Mesothelial cell of epicardium (in vitro differentiated cells): Measurements from ENCODE around the gene TTLL11. TPM values are rescaled to one million over a fixed set of nuclear protein-coding genes. Genes with fewer than 3 reads are reported as not detected.

Source experiments
- DNase-seq, 2 experiments: peaks; one replicate each; pipeline ENCODE4 v3.0.0; 2021; ENCODE audit warnings: low spot score in 2 of 2; ENCODE audit not compliant: unreplicated experiment in 2 of 2
- H3K27ac Mint-ChIP-seq: 2 replicates; pipeline ENCODE4 v1.8.0; 2021; ENCODE audit warnings: mixed read lengths
- H3K27me3 Mint-ChIP-seq: 2 replicates; pipeline ENCODE4 v1.8.0; 2021; ENCODE audit warnings: low read depth, mixed read lengths
- H3K36me3 Mint-ChIP-seq: 2 replicates; pipeline ENCODE4 v1.8.0; 2021; ENCODE audit warnings: mixed read lengths
- H3K4me1 Mint-ChIP-seq: 2 replicates; pipeline ENCODE4 v1.8.0; 2021; ENCODE audit warnings: mixed read lengths
- H3K4me3 Mint-ChIP-seq: 2 replicates; pipeline ENCODE4 v1.8.0; 2021; ENCODE audit warnings: mild to moderate bottlenecking, moderate library complexity, mixed read lengths
- H3K9me3 Mint-ChIP-seq: 2 replicates; pipeline ENCODE4 v1.8.0; 2021; ENCODE audit warnings: mixed read lengths
- CTCF ChIP-seq: fragments of 200-600 bp; sonication (generic); IDR thresholded peaks from one replicate; pipeline ENCODE4 v1.5.0; 2021; ENCODE audit warnings: antibody characterized with exemption; ENCODE audit not compliant: unreplicated experiment
- total RNA-seq: library from RNA; stranded (reverse); gene quantifications from 3 replicates; pipeline ENCODE4 v1.2.1, GENCODE V29; 2021

Gene TTLL11
- total RNA-seq: 4.8 to 7.2 TPM (median 5.2 TPM) in 3 replicates

DNA sequence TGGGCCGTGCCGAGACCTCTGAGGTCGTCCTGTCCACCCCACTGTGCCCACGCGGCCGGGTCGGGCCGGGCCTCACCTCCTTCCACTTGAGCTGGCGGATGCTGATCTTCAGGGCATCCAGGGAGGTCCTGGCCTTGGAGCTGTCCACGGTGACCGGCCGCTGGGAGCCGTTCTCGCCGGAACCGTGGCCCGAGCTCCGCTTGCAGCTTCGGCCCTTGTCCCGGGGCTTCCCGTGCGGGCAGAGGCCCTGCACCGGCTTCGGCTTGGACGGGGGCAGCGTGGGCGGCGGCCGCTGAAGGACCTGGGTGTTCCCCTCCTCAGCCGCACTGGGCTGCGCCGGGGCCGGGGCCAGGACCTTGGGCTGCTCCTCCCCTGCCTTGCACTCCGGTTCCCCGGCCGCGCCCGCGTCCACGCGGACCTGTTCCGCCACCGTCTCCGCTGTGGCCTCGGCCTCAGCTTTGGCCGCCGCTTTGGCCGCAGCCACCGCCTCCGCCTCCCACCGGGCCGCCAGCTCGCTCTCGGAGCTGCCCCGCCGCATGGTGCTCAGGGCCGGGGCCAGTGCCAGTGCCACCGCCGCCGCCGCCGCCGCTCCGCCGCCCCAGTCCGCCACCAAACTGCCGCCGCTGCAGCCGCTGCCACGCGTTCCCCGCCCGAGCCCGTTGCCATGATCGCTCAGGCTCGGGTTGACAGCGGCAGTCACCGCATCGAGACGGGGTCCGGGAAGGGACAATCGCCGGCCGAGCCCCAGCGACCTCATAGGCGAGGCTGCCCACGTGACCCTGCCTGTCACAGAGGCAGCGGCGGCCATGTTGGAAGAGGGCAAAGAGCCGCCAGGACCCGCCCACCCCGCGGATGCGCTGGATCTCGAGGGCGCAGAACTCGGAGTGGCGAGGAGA lies at the start of gene TTLL11:
TTLL11 (minus strand) TSS at position 698 of the 896 bp plus-strand sequence; CDS start at position 538, 160 bp downstream.
- H3K4me1 Mint-ChIP-seq: peaks cover 12% of the 10 kb centered on the region
- peak; percentile 85 to 91 for DNase-seq

GRCh38 chr9:122141671-122142070 lies 48.6 kb upstream of the TTLL11 start:
- Mint-ChIP-seq H3K4me3 (no peak overlapping the region), H3K27ac (no peak overlapping the region), H3K4me1 (no peaks in the 10 kb centered on the region), H3K27me3 (peaks cover 11% of the 10 kb centered on the region), H3K9me3 (no peaks in the 10 kb centered on the region), H3K36me3 (peaks cover 14% of the 10 kb centered on the region)
- TF ChIP-seq CTCF: no peak
- DNase-seq: no peak

More for the DNA sequence above, at the start of gene TTLL11:
- Mint-ChIP-seq H3K36me3 (no peaks in the 10 kb centered on the region), H3K27ac (peak within 1 kb of the TSS; percentile 1), H3K27me3 (peaks cover 33% of the 10 kb centered on the region), H3K4me3 (peak within 1 kb of the TSS; percentile 79), H3K9me3 (no peaks in the 10 kb centered on the region)
- no peak for TF ChIP-seq CTCF

- Mint-ChIP-seq H3K4me1 (no peaks in the 10 kb centered on the region), H3K9me3 (no peaks in the 10 kb centered on the region), H3K27ac (no peak overlapping the region), H3K36me3 (peaks cover 10% of the 10 kb centered on the region), H3K27me3 (peaks cover 13% of the 10 kb centered on the region), H3K4me3 (no peak overlapping the region)
- no peak for DNase-seq
- no peak for TF ChIP-seq CTCF
Measured at GRCh38 chr9:122140368-122141193, 47.5 kb upstream of the TTLL11 start.

DNA sequence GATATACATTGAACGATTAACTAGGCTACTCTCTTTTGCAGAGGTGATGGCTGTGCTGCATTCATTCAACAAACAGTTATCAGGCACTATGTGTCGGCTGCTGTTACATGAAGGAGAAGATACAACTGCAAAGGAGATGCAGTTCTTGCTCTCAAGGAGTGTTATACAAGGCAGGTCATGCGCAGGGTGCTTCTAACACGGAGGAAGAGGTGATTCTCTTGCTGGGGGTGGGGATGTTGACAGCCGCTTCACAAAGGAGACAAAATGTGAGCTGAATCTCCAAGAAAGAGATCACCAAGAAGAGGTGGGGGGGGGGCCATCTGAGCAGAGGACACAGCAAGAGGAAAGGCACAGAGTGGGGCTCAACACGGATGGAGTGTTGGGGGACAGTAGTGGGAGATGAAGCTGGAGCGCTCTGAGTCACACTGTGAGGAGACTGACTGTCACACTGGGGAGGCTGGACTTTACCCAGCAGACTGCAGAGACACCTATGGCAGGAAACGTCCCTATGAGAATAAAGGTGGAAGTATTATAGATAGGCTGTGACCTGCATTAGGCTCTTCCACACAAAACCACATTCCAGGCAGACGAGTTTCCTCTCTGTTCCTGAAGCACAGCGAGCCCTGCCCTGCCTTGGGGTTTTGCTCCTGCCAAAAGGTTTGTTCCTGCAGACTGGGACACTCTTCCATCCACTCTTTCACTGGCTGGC lies 45.6 kb upstream of the TTLL11 start:
- DNase-seq: no peak
- TF ChIP-seq CTCF: no peak
- no peaks in the 10 kb centered on the region for H3K9me3 Mint-ChIP-seq
- no peaks in the 10 kb centered on the region for H3K4me1 Mint-ChIP-seq
- no peak overlapping the region for H3K27ac Mint-ChIP-seq
- H3K36me3 Mint-ChIP-seq: peaks cover 1% of the 10 kb centered on the region
- no peak overlapping the region for H3K4me3 Mint-ChIP-seq
- peaks cover 16% of the 10 kb centered on the region for H3K27me3 Mint-ChIP-seq

DNA sequence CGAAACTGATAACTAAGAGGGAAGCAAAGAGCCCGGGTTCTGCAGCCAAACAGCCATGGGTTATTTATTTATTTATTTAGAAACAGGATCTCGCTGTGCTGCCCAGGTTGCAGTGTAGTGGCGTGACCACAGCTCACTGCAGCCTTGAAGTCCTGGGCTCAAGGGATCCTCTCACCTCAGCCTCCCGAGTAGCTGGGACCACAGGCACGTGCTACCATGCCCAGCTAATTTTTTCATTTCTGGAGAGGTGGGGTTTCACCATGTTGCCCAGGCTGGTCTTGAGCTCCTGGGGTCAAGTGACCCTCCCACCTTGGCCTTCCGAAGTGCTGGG lies 42.4 kb upstream of the TTLL11 start:
- Mint-ChIP-seq H3K4me3 (no peak overlapping the region), H3K9me3 (no peaks in the 10 kb centered on the region), H3K27ac (no peak overlapping the region), H3K27me3 (peaks cover 30% of the 10 kb centered on the region), H3K36me3 (no peaks in the 10 kb centered on the region), H3K4me1 (peaks cover 13% of the 10 kb centered on the region)
- no peak for DNase-seq
- TF ChIP-seq CTCF: no peak
